Kidney (tissue), 22 donors: ENCODE results near the gene FAM107B. TPM values are rescaled to one million over a fixed set of nuclear protein-coding genes. Genes with fewer than 3 reads are reported as not detected.
A peak's percentile ranks its signal among the peaks of the same experiment; 100 is the strongest.

Source experiments
- DNase-seq, 5 donors: peaks; one replicate each; pipeline ENCODE4 v3.0.0-alpha.2; 2013 to 2020
- FAIRE-seq: peaks from 2 replicates; lab custom pipeline; 2012; peaks lifted over from hg19 to GRCh38; lab: Jason Lieb, UNC
- H3K27ac ChIP-seq, 2 donors: one replicate each; pipeline ENCODE4 v1.7.0; 2013; ENCODE audit warnings: low read depth in 2 of 2, low read length in 2 of 2, inconsistent platforms in 1 of 2
- H3K27me3 ChIP-seq: one replicate; pipeline ENCODE4 v1.7.1; 2013; ENCODE audit warnings: low read length, inconsistent platforms; ENCODE audit not compliant: control insufficient read depth, insufficient read depth
- H3K36me3 ChIP-seq, 3 donors: one replicate each; pipeline versions ENCODE4 v1.7.0 to v1.7.1; 2013; ENCODE audit warnings: low read length in 3 of 3, control low read depth in 1 of 3, inconsistent platforms in 1 of 3; ENCODE audit not compliant: insufficient read depth in 3 of 3, control insufficient read depth in 2 of 3
- H3K4me1 ChIP-seq, 3 donors: one replicate each; pipeline versions ENCODE4 v1.7.0 to v1.7.1; 2013; ENCODE audit warnings: low read length in 3 of 3, inconsistent platforms in 1 of 3, low read depth in 1 of 3; ENCODE audit not compliant: control insufficient read depth in 2 of 3, insufficient read depth in 2 of 3
- H3K4me3 ChIP-seq, 3 donors: one replicate each; pipeline versions ENCODE4 v1.7.0 to v1.8.1; 2013; ENCODE audit warnings: low read length in 3 of 3, control low read depth in 1 of 3, inconsistent platforms in 1 of 3
- H3K9ac ChIP-seq, 3 donors: one replicate each; pipeline versions ENCODE4 v1.7.0 to v1.7.1; 2013; ENCODE audit warnings: low read length in 3 of 3, control low read depth in 1 of 3, inconsistent platforms in 1 of 3
- H3K9me3 ChIP-seq, 3 donors: one replicate each; pipeline versions ENCODE4 v1.7.0 to v1.7.1; 2013; ENCODE audit warnings: low read length in 3 of 3, control low read depth in 1 of 3, inconsistent platforms in 1 of 3; ENCODE audit not compliant: control insufficient read depth in 2 of 3, insufficient read depth in 1 of 3
- intact Hi-C: fragments of 100-400 bp; cut with DNase I; formaldehyde crosslinking; loops from one replicate; pipeline ENCODE4 v1.11.1; 2022
- long read RNA-seq, 10 donors: library from polyadenylated mRNA in 1 of 10; unstranded in 1 of 10; transcript quantifications; one replicate each; pipeline ENCODE4 v2.0.0 and lab custom pipeline, GENCODE V29; 2021 to 2026
- polyA plus RNA-seq: library from polyadenylated mRNA; stranded (reverse); fragments of 350-450 nt; fragmentation: Illumina TruSeq; extraction: RNeasy Lipid Tissue Mini Kit (QIAGEN cat#74804); gene quantifications from one replicate; pipeline ENCODE4 v1.2.3, GENCODE V29; 2014; ENCODE audit warnings: low read depth, low replicate concordance; ENCODE audit not compliant: insufficient read depth
- total RNA-seq: library from RNA; stranded (reverse); fragmentation: NEBNext Ultra II Directional; extraction: Animal tissue kit (Norgen Biotek cat#: 25700); gene quantifications from one replicate; pipeline ENCODE4 v1.2.1, GENCODE V29; 2021
- TF ChIP-seq, protein P1 (sequence below): IDR thresholded peaks from 3 replicates; pipeline ENCODE4 v1.5.1; 2012; ENCODE audit warnings: mild to moderate bottlenecking, moderate library complexity, borderline replicate concordance; ENCODE audit not compliant: insufficient read depth; ENCODE audit errors: extremely low read depth
- donor health status: control.
- donor health status: control.
- donor health status: control.
- donor health status: control.
- donor health status: control.
- donor health status: DM: yes; HTN: yes; CAD: no.
- donor health status: Normal renal cell carcinoma (clear cell type).

FAM107B gene
- total RNA-seq, result 105 TPM
- polyA plus RNA-seq, result 122 TPM
- long read RNA-seq, donor 1, transcript FAM107B-211 (4 exons, 2,633 nt), result major isoform, 15 of 18 reads
- long read RNA-seq, donor 1, partial matches to known transcripts, result 0 of 18 reads
- long read RNA-seq, donor 1, other reads (novel, unspliced or antisense), result 0 of 18 reads
- long read RNA-seq, donor 2, transcript FAM107B-211 (4 exons, 2,633 nt), result major isoform, 14 of 25 reads
- long read RNA-seq, donor 2, transcript FAM107B-205 (5 exons, 2,374 nt), result minor isoform, 8 of 25 reads
- long read RNA-seq, donor 2, partial matches to known transcripts, result 0 of 25 reads
- long read RNA-seq, donor 2, other reads (novel, unspliced or antisense), result 0 of 25 reads
- long read RNA-seq, donor 3, transcript FAM107B-205 (5 exons, 2,374 nt), result minor isoform, 6 of 41 reads
- long read RNA-seq, donor 3, transcript FAM107B-211 (4 exons, 2,633 nt), result major isoform, 25 of 41 reads
- long read RNA-seq, donor 3, partial matches to known transcripts, result 8 of 41 reads
- long read RNA-seq, donor 3, other reads (novel, unspliced or antisense), result 0 of 41 reads
- long read RNA-seq, donor 4, transcript FAM107B-211 (4 exons, 2,633 nt), result major isoform, 12 of 15 reads
- long read RNA-seq, donor 4, partial matches to known transcripts, result 0 of 15 reads
- long read RNA-seq, donor 4, other reads (novel, unspliced or antisense), result 0 of 15 reads
- long read RNA-seq, donor 5, partial matches to known transcripts, result 0 of 2 reads
- long read RNA-seq, donor 5, other reads (novel, unspliced or antisense), result 0 of 2 reads
- long read RNA-seq, donor 6, transcript FAM107B-211 (4 exons, 2,633 nt), result major isoform, 11 of 18 reads
- long read RNA-seq, donor 6, partial matches to known transcripts, result 0 of 18 reads
- long read RNA-seq, donor 6, other reads (novel, unspliced or antisense), result 0 of 18 reads
- long read RNA-seq, donor 7, transcript FAM107B-211 (4 exons, 2,633 nt), result major isoform, 42 of 82 reads
- long read RNA-seq, donor 7, transcript FAM107B-205 (5 exons, 2,374 nt), result minor isoform, 22 of 82 reads
- long read RNA-seq, donor 7, partial matches to known transcripts, result 4 of 82 reads
- long read RNA-seq, donor 7, other reads (novel, unspliced or antisense), result 14 of 82 reads
- long read RNA-seq, donor 8, transcript FAM107B-211 (4 exons, 2,633 nt), result major isoform, 9 of 12 reads
- long read RNA-seq, donor 8, partial matches to known transcripts, result 0 of 12 reads
- long read RNA-seq, donor 8, other reads (novel, unspliced or antisense), result 0 of 12 reads
- long read RNA-seq, donor 9, transcript FAM107B-211 (4 exons, 2,633 nt), result major isoform, 8 of 10 reads
- long read RNA-seq, donor 9, partial matches to known transcripts, result 0 of 10 reads
- long read RNA-seq, donor 9, other reads (novel, unspliced or antisense), result 0 of 10 reads
- long read RNA-seq, donor 10, transcript FAM107B-211 (4 exons, 2,633 nt), result major isoform, 10 of 13 reads
- long read RNA-seq, donor 10, partial matches to known transcripts, result 0 of 13 reads
- long read RNA-seq, donor 10, other reads (novel, unspliced or antisense), result 0 of 13 reads

DNA sequence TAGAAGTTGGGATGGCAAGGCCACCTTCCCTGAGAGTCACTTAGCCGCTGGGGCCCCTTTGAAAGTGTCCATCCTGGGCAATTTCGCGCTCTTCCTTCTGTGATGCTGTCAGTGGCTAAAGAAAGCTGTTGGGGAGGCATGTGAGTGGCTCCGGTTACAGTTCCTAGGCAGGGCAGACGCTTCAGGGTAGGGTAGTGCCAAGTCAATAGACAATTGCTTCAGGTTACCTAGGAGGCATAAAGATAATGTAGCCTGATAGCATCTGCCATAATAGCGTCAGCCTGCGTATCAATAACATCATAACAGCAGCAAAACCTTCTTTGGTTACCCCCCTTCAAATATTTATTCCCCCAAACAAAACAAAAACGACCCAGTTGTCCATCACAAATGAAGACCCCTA, at the start of gene FAM107B:
TSS of gene FAM107B (minus strand) at position 101 of the 400 bp plus-strand sequence. CDS start 234 bp downstream, outside the sequence.
- Histone ChIP-seq H3K27ac (no peak within 1 kb of the TSS), H3K36me3 (no peaks in the 10 kb centered on the region), H3K4me3 (no peak within 1 kb of the TSS), H3K4me1 (peaks cover 0 to 9% (median 5%) of the 10 kb centered on the region in 3 donors), H3K9me3 (no peaks in the 10 kb centered on the region), H3K27me3 (no peaks in the 10 kb centered on the region), H3K9ac (no peak within 1 kb of the TSS)
- intact Hi-C loops, result no loop called here
- FAIRE-seq (no peak), DNase-seq (peak in 3 of 5 donors; percentile 27 to 38 (median 38))
- TF ChIP-seq, protein P1, sequence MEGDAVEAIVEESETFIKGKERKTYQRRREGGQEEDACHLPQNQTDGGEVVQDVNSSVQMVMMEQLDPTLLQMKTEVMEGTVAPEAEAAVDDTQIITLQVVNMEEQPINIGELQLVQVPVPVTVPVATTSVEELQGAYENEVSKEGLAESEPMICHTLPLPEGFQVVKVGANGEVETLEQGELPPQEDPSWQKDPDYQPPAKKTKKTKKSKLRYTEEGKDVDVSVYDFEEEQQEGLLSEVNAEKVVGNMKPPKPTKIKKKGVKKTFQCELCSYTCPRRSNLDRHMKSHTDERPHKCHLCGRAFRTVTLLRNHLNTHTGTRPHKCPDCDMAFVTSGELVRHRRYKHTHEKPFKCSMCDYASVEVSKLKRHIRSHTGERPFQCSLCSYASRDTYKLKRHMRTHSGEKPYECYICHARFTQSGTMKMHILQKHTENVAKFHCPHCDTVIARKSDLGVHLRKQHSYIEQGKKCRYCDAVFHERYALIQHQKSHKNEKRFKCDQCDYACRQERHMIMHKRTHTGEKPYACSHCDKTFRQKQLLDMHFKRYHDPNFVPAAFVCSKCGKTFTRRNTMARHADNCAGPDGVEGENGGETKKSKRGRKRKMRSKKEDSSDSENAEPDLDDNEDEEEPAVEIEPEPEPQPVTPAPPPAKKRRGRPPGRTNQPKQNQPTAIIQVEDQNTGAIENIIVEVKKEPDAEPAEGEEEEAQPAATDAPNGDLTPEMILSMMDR, result no peak

DNA sequence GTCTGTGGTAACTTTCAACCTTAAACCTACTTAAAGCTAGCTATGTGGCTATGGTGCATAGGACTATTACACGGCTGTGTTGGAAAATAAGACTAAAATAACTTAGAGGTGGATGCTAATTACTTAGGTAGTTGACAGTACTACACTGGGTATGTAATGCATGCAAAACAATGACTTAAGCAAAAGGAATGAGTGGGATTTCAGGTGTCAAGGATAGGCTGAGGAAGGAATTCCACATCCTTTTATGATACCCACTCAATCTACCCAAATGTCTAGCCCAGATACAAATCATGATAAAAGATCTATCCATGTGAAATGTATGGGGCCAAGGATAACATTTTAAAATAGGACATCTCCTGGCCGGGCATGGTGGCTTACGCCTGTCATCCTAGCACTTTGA, 49.3 kb upstream of the FAM107B start:
- no peaks in the 10 kb centered on the region for H3K27me3 ChIP-seq
- DNase-seq (no peak), FAIRE-seq (no peak)
- no peaks in the 10 kb centered on the region for H3K36me3 ChIP-seq
- intact Hi-C loops, result no loop called here
- H3K4me1 ChIP-seq, result peaks cover 0 to 6% (median 4%) of the 10 kb centered on the region in 3 donors
- H3K9ac ChIP-seq, result no peak overlapping the region
- H3K9me3 ChIP-seq, result no peaks in the 10 kb centered on the region
- H3K4me3 ChIP-seq, result no peak overlapping the region
- H3K27ac ChIP-seq, result no peak overlapping the region
- TF ChIP-seq, protein P1, result no peak

DNA sequence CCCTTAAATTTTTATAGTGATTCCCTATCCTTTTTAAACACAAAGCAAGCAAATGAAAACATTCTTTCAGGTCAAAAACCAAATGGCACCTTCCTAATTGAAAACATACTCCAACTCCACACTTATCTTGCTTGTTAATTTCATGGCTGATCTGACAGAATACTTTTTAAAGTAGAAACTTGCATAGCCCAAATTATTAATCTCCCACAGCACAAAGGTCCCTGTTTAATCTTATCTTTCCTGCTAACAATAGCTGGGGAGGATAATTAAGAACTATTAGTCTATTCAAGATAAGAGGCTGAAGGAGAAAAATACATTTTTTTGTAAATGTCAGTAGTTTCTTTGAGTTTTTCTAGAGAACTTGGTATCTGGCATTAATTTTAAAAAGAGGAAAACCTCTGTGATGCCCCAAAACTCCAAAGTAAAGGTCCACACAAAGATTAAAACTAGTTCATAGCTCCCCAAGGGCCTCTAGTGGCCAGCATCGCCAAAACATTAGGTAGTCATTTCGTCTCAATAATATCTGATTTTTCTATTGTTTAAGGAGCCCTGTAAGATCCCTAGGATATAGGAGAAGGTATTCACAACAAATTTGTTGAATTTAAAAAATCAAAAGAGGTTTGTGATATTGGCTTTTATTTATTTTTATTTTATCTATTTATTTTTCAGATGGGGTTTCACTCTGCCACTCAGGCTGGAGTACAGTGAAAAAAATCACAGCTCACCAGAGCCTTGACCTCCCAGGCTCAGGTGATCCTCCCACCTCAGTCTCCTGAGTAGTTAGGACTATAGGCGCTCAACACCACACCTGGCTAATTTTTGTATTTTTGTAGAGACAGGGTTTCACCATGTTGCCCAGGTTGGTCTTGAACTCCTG, 48.4 kb upstream of the FAM107B start:
- Histone ChIP-seq H3K27ac (peak overlapping the region in 1 of 2 donors; percentile 61), H3K9ac (no peak overlapping the region), H3K27me3 (no peaks in the 10 kb centered on the region), H3K4me1 (peaks cover 0 to 6% (median 4%) of the 10 kb centered on the region in 3 donors), H3K9me3 (no peaks in the 10 kb centered on the region), H3K4me3 (no peak overlapping the region), H3K36me3 (no peaks in the 10 kb centered on the region)
- DNase-seq (peak in 3 of 5 donors; percentile 33 to 77 (median 63)), FAIRE-seq (peak; percentile 79)
- intact Hi-C loops, result no loop called here
- TF ChIP-seq, protein P1, result peak; percentile 70
